GM23338 (cell line): ENCODE results near the gene TAGLN. TPM values are rescaled to one million over a fixed set of nuclear protein-coding genes. Genes with fewer than 3 reads are reported as not detected.
A peak's percentile ranks its signal among the peaks of the same experiment; 100 is the strongest.

Experiments used
- ATAC-seq: fragments of 200-7000 bp; cut with Tn5 transposase; 3 replicates; pipeline ENCODE4 v1.9.1; 2020
- DNase-seq: peaks from one replicate; pipeline ENCODE4 v3.0.0-alpha.2; 2015; ENCODE audit warnings: low spot score
- H2AFZ ChIP-seq: fragments of 200-600 bp; sonication (generic); 2 replicates; pipeline ENCODE4 v1.8.0; 2016; ENCODE audit warnings: antibody characterized with exemption, mild to moderate bottlenecking, moderate library complexity
- H3F3A ChIP-seq: fragments of 200-600 bp; sonication (generic); replicated peaks from 2 replicates; pipeline ENCODE4 v1.8.0; 2017; ENCODE audit warnings: antibody characterized with exemption, mixed run types, low read depth
- H3K27ac ChIP-seq: fragments of 200-600 bp; sonication (generic); 2 replicates; pipeline ENCODE4 v1.6.1; 2016; ENCODE audit warnings: low read depth
- H3K27me3 ChIP-seq: fragments of 200-600 bp; sonication (generic); 2 replicates; pipeline ENCODE4 v1.8.0; 2016; ENCODE audit warnings: mild to moderate bottlenecking, mixed run types, moderate library complexity; ENCODE audit not compliant: insufficient read depth
- H3K36me3 ChIP-seq: fragments of 200-600 bp; sonication (generic); 2 replicates; pipeline ENCODE4 v1.8.0; 2016; ENCODE audit warnings: mild to moderate bottlenecking; ENCODE audit not compliant: insufficient read depth
- H3K4me1 ChIP-seq: fragments of 200-600 bp; sonication (generic); 2 replicates; pipeline ENCODE4 v1.8.0; 2016; ENCODE audit warnings: mild to moderate bottlenecking, moderate library complexity; ENCODE audit not compliant: insufficient read depth
- H3K4me2 ChIP-seq: fragments of 200-600 bp; sonication (generic); 2 replicates; pipeline ENCODE4 v1.7.1; 2017; ENCODE audit warnings: mixed run types
- H3K4me3 ChIP-seq: fragments of 200-600 bp; sonication (generic); 2 replicates; pipeline ENCODE4 v1.6.1; 2016; ENCODE audit warnings: mixed run types
- H3K79me2 ChIP-seq: fragments of 200-600 bp; sonication (generic); replicated peaks from 2 replicates; pipeline ENCODE4 v1.8.0; 2017; ENCODE audit warnings: mild to moderate bottlenecking; ENCODE audit not compliant: insufficient read depth
- H3K9me2 ChIP-seq: fragments of 200-600 bp; sonication (generic); 2 replicates; pipeline ENCODE4 v1.8.0; 2017; ENCODE audit not compliant: insufficient read depth
- H4K20me1 ChIP-seq: fragments of 200-600 bp; sonication (generic); replicated peaks from 2 replicates; pipeline ENCODE4 v1.8.0; 2017; ENCODE audit warnings: mild to moderate bottlenecking; ENCODE audit not compliant: insufficient read depth
- H3K27ac Mint-ChIP-seq: 2 replicates; pipeline ENCODE4 v1.8.0; 2020; ENCODE audit warnings: inconsistent platforms, mild to moderate bottlenecking, moderate library complexity, mixed read lengths
- H3K27me3 Mint-ChIP-seq: 3 replicates; pipeline ENCODE4 v1.8.0; 2022; ENCODE audit warnings: low read depth, mild to moderate bottlenecking, moderate library complexity, mixed read lengths, inconsistent platforms; ENCODE audit not compliant: insufficient read depth, poor library complexity
- H3K36me3 Mint-ChIP-seq: 3 replicates; pipeline ENCODE4 v1.8.0; 2021; ENCODE audit warnings: low read depth, mild to moderate bottlenecking, inconsistent platforms, moderate library complexity, mixed read lengths
- H3K4me1 Mint-ChIP-seq: 3 replicates; pipeline ENCODE4 v1.8.0; 2020; ENCODE audit warnings: mild to moderate bottlenecking, inconsistent platforms, mixed read lengths
- H3K4me3 Mint-ChIP-seq: 3 replicates; pipeline ENCODE4 v1.8.0; 2021; ENCODE audit warnings: moderate library complexity, mild to moderate bottlenecking, inconsistent platforms, mixed read lengths
- H3K9me3 Mint-ChIP-seq: 3 replicates; pipeline ENCODE4 v1.8.0; 2020; ENCODE audit warnings: moderate library complexity, mild to moderate bottlenecking, inconsistent platforms, mixed read lengths
- EZH2 ChIP-seq: fragments of 200-600 bp; sonication (generic); IDR thresholded peaks from one replicate; pipeline ENCODE4 v1.8.0; 2017; ENCODE audit warnings: antibody characterized with exemption, mild to moderate bottlenecking, low read depth; ENCODE audit not compliant: unreplicated experiment
- NANOG ChIP-seq: IDR thresholded peaks from 2 replicates; pipeline ENCODE4 v1.6.1; 2016; ENCODE audit warnings: antibody characterized with exemption, borderline replicate concordance
- STAT1 ChIP-seq: IDR thresholded peaks from one replicate; pipeline ENCODE4 v1.6.1; 2016; ENCODE audit warnings: antibody characterized with exemption; ENCODE audit not compliant: unreplicated experiment
- ZNF114 ChIP-seq: fragments of 250-450 bp; sonication (Bioruptor Pico); IDR thresholded peaks from 2 replicates; pipeline ENCODE4 v1.5.0; 2020; ENCODE audit warnings: mild to moderate bottlenecking, moderate library complexity
- ZNF331 ChIP-seq: fragments of 250-450 bp; sonication (Bioruptor Pico); IDR thresholded peaks from 2 replicates; pipeline ENCODE4 v1.5.0; 2020; ENCODE audit warnings: low read depth, mild to moderate bottlenecking, moderate library complexity
- polyA plus RNA-seq: library from polyadenylated mRNA; unstranded; fragments of >200 nt; fragmentation: Nextera tagmentation; extraction: Ambion mirVana; gene quantifications from 2 replicates; pipeline ENCODE4 v1.2.1, GENCODE V29; 2016
- total RNA-seq: library from RNA; depleted of rRNA; stranded (reverse); fragments of >200 nt; shearing (Covaris generic); gene quantifications from 2 replicates; pipeline ENCODE4 v1.2.3, GENCODE V29; 2014
- TF ChIP-seq, protein P1 (sequence below), 2 experiments: fragments of 200-600 bp in 1 of 2; sonication (generic) in 1 of 2; conservative IDR thresholded peaks; 2 replicates each; pipeline versions ENCODE4 v1.5.1 to v1.6.1; 2016 to 2017; ENCODE audit warnings: antibody characterized with exemption in 2 of 2, low read depth in 2 of 2, mild to moderate bottlenecking in 2 of 2, moderate library complexity in 1 of 2
- TF ChIP-seq, protein P2 (sequence below): fragments of 250-450 bp; sonication (Bioruptor Pico); IDR thresholded peaks from 2 replicates; pipeline ENCODE4 v1.5.0; 2020; ENCODE audit warnings: mild to moderate bottlenecking, moderate library complexity

Gene TAGLN
- total and polyA plus RNA-seq, 2 experiments from 2014 or later = 86.8 to 130 TPM

DNA sequence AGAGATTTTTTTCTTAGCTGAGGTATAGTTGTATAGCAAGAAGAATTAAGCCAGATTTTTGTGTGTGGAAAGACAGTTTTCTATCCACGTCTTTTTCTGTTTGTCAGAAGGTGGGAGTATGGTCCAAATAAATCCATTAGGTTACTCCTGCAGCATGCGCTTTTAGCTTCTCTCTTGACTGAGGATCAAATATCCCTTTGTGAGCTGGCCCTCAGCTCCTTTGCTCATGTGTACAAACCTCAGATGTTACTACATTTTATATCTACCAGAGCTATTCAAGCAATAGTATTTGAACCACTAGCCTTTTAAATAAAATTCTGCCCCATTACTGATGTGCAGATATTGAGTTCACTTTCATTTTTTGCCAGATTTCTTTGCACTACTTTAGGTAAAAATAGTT lies 29.4 kb upstream of the TAGLN start:
- ATAC-seq (no peak), DNase-seq (no peak)
- Histone ChIP-seq H3K4me1 (no peaks in the 10 kb centered on the region), H3K4me3 (no peak overlapping the region), H3K27ac (no peak overlapping the region), H3K9me2 (no peaks in the 10 kb centered on the region), H3K79me2 (peaks cover 15% of the 10 kb centered on the region), H3K27me3 (no peaks in the 10 kb centered on the region), H3F3A (peaks cover 10% of the 10 kb centered on the region; the same call in 1 of the 2 replicates), H3K36me3 (peaks cover 39% of the 10 kb centered on the region), H3K4me2 (no peak overlapping the region), H4K20me1 (peaks cover 31% of the 10 kb centered on the region), H2AFZ (no peak overlapping the region)
- Mint-ChIP-seq H3K4me1 (peaks cover 13% of the 10 kb centered on the region; the same call in 2 of the 3 replicates), H3K36me3 (peaks cover 57% of the 10 kb centered on the region), H3K4me3 (no peak overlapping the region), H3K27ac (peak overlapping the region; percentile 33; the same call in 1 of the 2 replicates), H3K27me3 (no peaks in the 10 kb centered on the region), H3K9me3 (no peaks in the 10 kb centered on the region)
- no peak for TF ChIP-seq NANOG
- no peak for TF ChIP-seq EZH2
- no peak for TF ChIP-seq ZNF114 (CRISPR knock-in tag)
- TF ChIP-seq, protein P1, sequence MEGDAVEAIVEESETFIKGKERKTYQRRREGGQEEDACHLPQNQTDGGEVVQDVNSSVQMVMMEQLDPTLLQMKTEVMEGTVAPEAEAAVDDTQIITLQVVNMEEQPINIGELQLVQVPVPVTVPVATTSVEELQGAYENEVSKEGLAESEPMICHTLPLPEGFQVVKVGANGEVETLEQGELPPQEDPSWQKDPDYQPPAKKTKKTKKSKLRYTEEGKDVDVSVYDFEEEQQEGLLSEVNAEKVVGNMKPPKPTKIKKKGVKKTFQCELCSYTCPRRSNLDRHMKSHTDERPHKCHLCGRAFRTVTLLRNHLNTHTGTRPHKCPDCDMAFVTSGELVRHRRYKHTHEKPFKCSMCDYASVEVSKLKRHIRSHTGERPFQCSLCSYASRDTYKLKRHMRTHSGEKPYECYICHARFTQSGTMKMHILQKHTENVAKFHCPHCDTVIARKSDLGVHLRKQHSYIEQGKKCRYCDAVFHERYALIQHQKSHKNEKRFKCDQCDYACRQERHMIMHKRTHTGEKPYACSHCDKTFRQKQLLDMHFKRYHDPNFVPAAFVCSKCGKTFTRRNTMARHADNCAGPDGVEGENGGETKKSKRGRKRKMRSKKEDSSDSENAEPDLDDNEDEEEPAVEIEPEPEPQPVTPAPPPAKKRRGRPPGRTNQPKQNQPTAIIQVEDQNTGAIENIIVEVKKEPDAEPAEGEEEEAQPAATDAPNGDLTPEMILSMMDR (conservative IDR thresholded peaks at IDR 0.05; ENCODE audit: low read depth in 2 of 2) = no peak
- TF ChIP-seq, protein P2, sequence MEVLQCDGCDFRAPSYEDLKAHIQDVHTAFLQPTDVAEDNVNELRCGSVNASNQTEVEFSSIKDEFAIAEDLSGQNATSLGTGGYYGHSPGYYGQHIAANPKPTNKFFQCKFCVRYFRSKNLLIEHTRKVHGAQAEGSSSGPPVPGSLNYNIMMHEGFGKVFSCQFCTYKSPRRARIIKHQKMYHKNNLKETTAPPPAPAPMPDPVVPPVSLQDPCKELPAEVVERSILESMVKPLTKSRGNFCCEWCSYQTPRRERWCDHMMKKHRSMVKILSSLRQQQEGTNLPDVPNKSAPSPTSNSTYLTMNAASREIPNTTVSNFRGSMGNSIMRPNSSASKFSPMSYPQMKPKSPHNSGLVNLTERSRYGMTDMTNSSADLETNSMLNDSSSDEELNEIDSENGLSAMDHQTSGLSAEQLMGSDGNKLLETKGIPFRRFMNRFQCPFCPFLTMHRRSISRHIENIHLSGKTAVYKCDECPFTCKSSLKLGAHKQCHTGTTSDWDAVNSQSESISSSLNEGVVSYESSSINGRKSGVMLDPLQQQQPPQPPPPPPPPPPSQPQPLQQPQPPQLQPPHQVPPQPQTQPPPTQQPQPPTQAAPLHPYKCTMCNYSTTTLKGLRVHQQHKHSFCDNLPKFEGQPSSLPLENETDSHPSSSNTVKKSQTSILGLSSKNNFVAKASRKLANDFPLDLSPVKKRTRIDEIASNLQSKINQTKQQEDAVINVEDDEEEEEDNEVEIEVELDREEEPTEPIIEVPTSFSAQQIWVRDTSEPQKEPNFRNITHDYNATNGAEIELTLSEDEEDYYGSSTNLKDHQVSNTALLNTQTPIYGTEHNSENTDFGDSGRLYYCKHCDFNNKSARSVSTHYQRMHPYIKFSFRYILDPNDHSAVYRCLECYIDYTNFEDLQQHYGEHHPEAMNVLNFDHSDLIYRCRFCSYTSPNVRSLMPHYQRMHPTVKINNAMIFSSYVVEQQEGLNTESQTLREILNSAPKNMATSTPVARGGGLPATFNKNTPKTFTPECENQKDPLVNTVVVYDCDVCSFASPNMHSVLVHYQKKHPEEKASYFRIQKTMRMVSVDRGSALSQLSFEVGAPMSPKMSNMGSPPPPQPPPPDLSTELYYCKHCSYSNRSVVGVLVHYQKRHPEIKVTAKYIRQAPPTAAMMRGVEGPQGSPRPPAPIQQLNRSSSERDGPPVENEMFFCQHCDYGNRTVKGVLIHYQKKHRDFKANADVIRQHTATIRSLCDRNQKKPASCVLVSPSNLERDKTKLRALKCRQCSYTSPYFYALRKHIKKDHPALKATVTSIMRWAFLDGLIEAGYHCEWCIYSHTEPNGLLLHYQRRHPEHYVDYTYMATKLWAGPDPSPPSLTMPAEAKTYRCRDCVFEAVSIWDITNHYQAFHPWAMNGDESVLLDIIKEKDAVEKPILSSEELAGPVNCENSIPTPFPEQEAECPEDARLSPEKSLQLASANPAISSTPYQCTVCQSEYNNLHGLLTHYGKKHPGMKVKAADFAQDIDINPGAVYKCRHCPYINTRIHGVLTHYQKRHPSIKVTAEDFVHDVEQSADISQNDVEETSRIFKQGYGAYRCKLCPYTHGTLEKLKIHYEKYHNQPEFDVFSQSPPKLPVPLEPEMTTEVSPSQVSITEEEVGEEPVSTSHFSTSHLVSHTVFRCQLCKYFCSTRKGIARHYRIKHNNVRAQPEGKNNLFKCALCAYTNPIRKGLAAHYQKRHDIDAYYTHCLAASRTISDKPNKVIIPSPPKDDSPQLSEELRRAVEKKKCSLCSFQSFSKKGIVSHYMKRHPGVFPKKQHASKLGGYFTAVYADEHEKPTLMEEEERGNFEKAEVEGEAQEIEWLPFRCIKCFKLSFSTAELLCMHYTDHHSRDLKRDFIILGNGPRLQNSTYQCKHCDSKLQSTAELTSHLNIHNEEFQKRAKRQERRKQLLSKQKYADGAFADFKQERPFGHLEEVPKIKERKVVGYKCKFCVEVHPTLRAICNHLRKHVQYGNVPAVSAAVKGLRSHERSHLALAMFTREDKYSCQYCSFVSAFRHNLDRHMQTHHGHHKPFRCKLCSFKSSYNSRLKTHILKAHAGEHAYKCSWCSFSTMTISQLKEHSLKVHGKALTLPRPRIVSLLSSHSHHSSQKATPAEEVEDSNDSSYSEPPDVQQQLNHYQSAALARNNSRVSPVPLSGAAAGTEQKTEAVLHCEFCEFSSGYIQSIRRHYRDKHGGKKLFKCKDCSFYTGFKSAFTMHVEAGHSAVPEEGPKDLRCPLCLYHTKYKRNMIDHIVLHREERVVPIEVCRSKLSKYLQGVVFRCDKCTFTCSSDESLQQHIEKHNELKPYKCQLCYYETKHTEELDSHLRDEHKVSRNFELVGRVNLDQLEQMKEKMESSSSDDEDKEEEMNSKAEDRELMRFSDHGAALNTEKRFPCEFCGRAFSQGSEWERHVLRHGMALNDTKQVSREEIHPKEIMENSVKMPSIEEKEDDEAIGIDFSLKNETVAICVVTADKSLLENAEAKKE (CRISPR knock-in tag) = no peak
- TF ChIP-seq ZNF331 (CRISPR knock-in tag) = no peak
- no peak for TF ChIP-seq STAT1
